Bone marrow (tissue), 2 donors: ENCODE results near the gene KRTAP5-7.
"Not testable (repeated sequence)": the region's sequence is repeated elsewhere in the genome, so short reads cannot be mapped to it uniquely, and the experiment has no call there.

ENCODE experiments used
- DNase-seq, 2 donors: peaks; one replicate each; lab custom pipeline; 2025; lab: John Stamatoyannopoulos, UW

Gene KRTAP5-7

GRCh38 chr11:71532036-71532610, 5.1 kb downstream of the KRTAP5-7 start:
- no peak for DNase-seq

GRCh38 chr11:71534711-71535608, 7.9 kb downstream of the KRTAP5-7 start:
- not testable (repeated sequence) for DNase-seq

- DNase-seq: no peak
These were observed 8.8 kb downstream of the KRTAP5-7 start for GRCh38 chr11:71535825-71536224.

GRCh38 chr11:71537537-71537936, 10.5 kb downstream of the KRTAP5-7 start:
- no peak for DNase-seq

- not testable (repeated sequence) for DNase-seq
These were observed 11.1 kb downstream of the KRTAP5-7 start, which contains the start of gene KRTAP5-8 for GRCh38 chr11:71537977-71538665. TSS of gene KRTAP5-8 (plus strand) at chr11:71538025. CDS start at chr11:71538056, 31 bp downstream.

GRCh38 chr11:71538666-71538990, 11.6 kb downstream of the KRTAP5-7 start:
- DNase-seq: no peak

GRCh38 chr11:71539017-71539416, 11.9 kb downstream of the KRTAP5-7 start:
- DNase-seq: no peak

GRCh38 chr11:71539971-71540370, 12.9 kb downstream of the KRTAP5-7 start:
- not testable (repeated sequence) for DNase-seq

GRCh38 chr11:71540521-71541304, 13.6 kb downstream of the KRTAP5-7 start:
- not testable (repeated sequence) for DNase-seq

- DNase-seq: no peak
These were observed 15.3 kb downstream of the KRTAP5-7 start for GRCh38 chr11:71542382-71542781.

- peak in 1 of 2 donors; percentile 23 for DNase-seq
These were observed 16.1 kb downstream of the KRTAP5-7 start for GRCh38 chr11:71542879-71543777.

GRCh38 chr11:71543866-71544265, 16.8 kb downstream of the KRTAP5-7 start:
- peak in 1 of 2 donors; percentile 78 for DNase-seq

- DNase-seq: no peak
These were observed 17.6 kb downstream of the KRTAP5-7 start for GRCh38 chr11:71544525-71545214.

- DNase-seq: no peak
These were observed 18.4 kb downstream of the KRTAP5-7 start for GRCh38 chr11:71545405-71545966.

GRCh38 chr11:71548120-71548519, 21.1 kb downstream of the KRTAP5-7 start, which contains the start of gene KRTAP5-9:
TSS of gene KRTAP5-9 (plus strand) at chr11:71548420. CDS start at chr11:71548658, 238 bp downstream.
- DNase-seq: no peak

- DNase-seq: no peak
These were observed 21.7 kb downstream of the KRTAP5-7 start for GRCh38 chr11:71548716-71549151.

- DNase-seq: peak in 1 of 2 donors; percentile 30
These were observed 24.6 kb downstream of the KRTAP5-7 start for GRCh38 chr11:71551711-71552110.

- DNase-seq: no peak
These were observed 27.9 kb downstream of the KRTAP5-7 start for GRCh38 chr11:71554996-71555395.

GRCh38 chr11:71555508-71555907, 28.4 kb downstream of the KRTAP5-7 start:
- DNase-seq: no peak

- no peak for DNase-seq
These were observed 29.0 kb downstream of the KRTAP5-7 start for GRCh38 chr11:71556018-71556417.
